ENCODE measurements around the gene LY9. TPM values are rescaled to one million over a fixed set of nuclear protein-coding genes. Genes with fewer than 3 reads are reported as not detected.

Gene LY9
- total and polyA plus RNA-seq, 2 experiments from 2014 or later: not detected

DNA sequence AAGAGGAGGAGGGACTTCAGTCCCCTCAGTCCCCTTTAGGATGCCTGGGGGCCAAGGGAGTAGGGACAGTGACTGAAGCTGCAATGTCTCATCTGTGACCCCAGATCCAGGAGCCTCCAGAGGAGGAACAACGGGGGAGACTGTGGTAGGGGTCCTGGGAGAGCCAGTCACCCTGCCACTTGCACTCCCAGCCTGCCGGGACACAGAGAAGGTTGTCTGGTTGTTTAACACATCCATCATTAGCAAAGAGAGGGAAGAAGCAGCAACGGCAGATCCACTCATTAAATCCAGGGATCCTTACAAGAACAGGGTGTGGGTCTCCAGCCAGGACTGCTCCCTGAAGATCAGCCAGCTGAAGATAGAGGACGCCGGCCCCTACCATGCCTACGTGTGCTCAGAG is 18.3 kb downstream of the LY9 start:
- H3F3A ChIP-seq (replicated peaks; ENCODE audit: low read depth): no peaks in the 10 kb centered on the region
- peaks cover 17% of the 10 kb centered on the region; the same call in 1 of the 2 replicates for H3K9me2 ChIP-seq (ENCODE audit: insufficient read depth)
- no peak overlapping the region for H3K27ac ChIP-seq (ENCODE audit: low read depth)
- no peaks in the 10 kb centered on the region for H3K79me2 ChIP-seq (replicated peaks; ENCODE audit: insufficient read depth)
- peaks cover 27% of the 10 kb centered on the region for H3K4me1 ChIP-seq (ENCODE audit: insufficient read depth)
- H4K20me1 ChIP-seq (replicated peaks; ENCODE audit: insufficient read depth): no peaks in the 10 kb centered on the region
- no peaks in the 10 kb centered on the region for H3K36me3 Mint-ChIP-seq (ENCODE audit: low read depth)
- no peak overlapping the region for H3K27ac Mint-ChIP-seq
- peaks cover 20% of the 10 kb centered on the region for H3K4me1 Mint-ChIP-seq
- no peaks in the 10 kb centered on the region; the same call in 1 of the 2 replicates for H3K36me3 ChIP-seq (ENCODE audit: insufficient read depth)
- no peak overlapping the region for H3K4me3 Mint-ChIP-seq
- H3K27me3 Mint-ChIP-seq (ENCODE audit: insufficient read depth, low read depth, poor library complexity): peaks cover 8% of the 10 kb centered on the region
- H3K27me3 ChIP-seq (ENCODE audit: insufficient read depth): no peaks in the 10 kb centered on the region
- H3K4me3 ChIP-seq: no peak overlapping the region
- TF ChIP-seq ZNF331 (CRISPR knock-in tag; IDR thresholded peaks at IDR 0.05; ENCODE audit: low read depth): no peak
- TF ChIP-seq JUNB (IDR thresholded peaks at IDR 0.05; ENCODE audit: unreplicated experiment): no peak
- TF ChIP-seq, protein P1, sequence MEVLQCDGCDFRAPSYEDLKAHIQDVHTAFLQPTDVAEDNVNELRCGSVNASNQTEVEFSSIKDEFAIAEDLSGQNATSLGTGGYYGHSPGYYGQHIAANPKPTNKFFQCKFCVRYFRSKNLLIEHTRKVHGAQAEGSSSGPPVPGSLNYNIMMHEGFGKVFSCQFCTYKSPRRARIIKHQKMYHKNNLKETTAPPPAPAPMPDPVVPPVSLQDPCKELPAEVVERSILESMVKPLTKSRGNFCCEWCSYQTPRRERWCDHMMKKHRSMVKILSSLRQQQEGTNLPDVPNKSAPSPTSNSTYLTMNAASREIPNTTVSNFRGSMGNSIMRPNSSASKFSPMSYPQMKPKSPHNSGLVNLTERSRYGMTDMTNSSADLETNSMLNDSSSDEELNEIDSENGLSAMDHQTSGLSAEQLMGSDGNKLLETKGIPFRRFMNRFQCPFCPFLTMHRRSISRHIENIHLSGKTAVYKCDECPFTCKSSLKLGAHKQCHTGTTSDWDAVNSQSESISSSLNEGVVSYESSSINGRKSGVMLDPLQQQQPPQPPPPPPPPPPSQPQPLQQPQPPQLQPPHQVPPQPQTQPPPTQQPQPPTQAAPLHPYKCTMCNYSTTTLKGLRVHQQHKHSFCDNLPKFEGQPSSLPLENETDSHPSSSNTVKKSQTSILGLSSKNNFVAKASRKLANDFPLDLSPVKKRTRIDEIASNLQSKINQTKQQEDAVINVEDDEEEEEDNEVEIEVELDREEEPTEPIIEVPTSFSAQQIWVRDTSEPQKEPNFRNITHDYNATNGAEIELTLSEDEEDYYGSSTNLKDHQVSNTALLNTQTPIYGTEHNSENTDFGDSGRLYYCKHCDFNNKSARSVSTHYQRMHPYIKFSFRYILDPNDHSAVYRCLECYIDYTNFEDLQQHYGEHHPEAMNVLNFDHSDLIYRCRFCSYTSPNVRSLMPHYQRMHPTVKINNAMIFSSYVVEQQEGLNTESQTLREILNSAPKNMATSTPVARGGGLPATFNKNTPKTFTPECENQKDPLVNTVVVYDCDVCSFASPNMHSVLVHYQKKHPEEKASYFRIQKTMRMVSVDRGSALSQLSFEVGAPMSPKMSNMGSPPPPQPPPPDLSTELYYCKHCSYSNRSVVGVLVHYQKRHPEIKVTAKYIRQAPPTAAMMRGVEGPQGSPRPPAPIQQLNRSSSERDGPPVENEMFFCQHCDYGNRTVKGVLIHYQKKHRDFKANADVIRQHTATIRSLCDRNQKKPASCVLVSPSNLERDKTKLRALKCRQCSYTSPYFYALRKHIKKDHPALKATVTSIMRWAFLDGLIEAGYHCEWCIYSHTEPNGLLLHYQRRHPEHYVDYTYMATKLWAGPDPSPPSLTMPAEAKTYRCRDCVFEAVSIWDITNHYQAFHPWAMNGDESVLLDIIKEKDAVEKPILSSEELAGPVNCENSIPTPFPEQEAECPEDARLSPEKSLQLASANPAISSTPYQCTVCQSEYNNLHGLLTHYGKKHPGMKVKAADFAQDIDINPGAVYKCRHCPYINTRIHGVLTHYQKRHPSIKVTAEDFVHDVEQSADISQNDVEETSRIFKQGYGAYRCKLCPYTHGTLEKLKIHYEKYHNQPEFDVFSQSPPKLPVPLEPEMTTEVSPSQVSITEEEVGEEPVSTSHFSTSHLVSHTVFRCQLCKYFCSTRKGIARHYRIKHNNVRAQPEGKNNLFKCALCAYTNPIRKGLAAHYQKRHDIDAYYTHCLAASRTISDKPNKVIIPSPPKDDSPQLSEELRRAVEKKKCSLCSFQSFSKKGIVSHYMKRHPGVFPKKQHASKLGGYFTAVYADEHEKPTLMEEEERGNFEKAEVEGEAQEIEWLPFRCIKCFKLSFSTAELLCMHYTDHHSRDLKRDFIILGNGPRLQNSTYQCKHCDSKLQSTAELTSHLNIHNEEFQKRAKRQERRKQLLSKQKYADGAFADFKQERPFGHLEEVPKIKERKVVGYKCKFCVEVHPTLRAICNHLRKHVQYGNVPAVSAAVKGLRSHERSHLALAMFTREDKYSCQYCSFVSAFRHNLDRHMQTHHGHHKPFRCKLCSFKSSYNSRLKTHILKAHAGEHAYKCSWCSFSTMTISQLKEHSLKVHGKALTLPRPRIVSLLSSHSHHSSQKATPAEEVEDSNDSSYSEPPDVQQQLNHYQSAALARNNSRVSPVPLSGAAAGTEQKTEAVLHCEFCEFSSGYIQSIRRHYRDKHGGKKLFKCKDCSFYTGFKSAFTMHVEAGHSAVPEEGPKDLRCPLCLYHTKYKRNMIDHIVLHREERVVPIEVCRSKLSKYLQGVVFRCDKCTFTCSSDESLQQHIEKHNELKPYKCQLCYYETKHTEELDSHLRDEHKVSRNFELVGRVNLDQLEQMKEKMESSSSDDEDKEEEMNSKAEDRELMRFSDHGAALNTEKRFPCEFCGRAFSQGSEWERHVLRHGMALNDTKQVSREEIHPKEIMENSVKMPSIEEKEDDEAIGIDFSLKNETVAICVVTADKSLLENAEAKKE (CRISPR knock-in tag; IDR thresholded peaks at IDR 0.05): no peak
- ATAC-seq (no peak), DNase-seq (ENCODE audit: low spot score) (no peak)
- H3K9me3 Mint-ChIP-seq: no peaks in the 10 kb centered on the region
- H3K4me2 ChIP-seq: no peak overlapping the region
- H2AFZ ChIP-seq: no peak overlapping the region

DNA sequence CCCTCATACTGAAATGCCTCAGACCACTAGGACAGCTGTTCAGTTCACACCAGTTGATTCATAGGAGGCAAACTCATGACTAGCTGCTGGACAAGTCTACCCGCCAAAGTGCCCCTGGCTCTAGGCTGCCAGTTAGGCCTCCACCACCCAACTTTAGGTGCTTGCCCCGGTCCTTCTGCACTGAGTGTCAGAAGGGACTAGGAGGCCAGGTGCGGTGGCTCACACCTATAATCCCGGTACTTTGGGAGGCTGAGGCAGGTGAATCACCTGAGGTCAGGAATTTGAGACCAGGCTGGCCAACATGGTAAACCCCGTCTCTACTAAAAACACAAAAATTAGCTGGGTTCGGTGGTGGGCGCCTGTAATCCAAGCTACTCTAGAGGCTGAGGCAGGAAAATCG is 18.9 kb downstream of the LY9 start:
- Histone ChIP-seq H3K27ac (ENCODE audit: low read depth) (no peak overlapping the region), H3K9me2 (ENCODE audit: insufficient read depth) (peaks cover 14% of the 10 kb centered on the region; the same call in 1 of the 2 replicates), H3K4me1 (ENCODE audit: insufficient read depth) (peaks cover 22% of the 10 kb centered on the region), H3K4me2 (no peak overlapping the region), H3K27me3 (ENCODE audit: insufficient read depth) (no peaks in the 10 kb centered on the region), H3F3A (replicated peaks; ENCODE audit: low read depth) (no peaks in the 10 kb centered on the region), H3K36me3 (ENCODE audit: insufficient read depth) (no peaks in the 10 kb centered on the region; the same call in 1 of the 2 replicates), H3K79me2 (replicated peaks; ENCODE audit: insufficient read depth) (no peaks in the 10 kb centered on the region), H3K4me3 (no peak overlapping the region), H4K20me1 (replicated peaks; ENCODE audit: insufficient read depth) (no peaks in the 10 kb centered on the region), H2AFZ (no peak overlapping the region)
- no peaks in the 10 kb centered on the region for H3K36me3 Mint-ChIP-seq (ENCODE audit: low read depth)
- H3K4me1 Mint-ChIP-seq: peaks cover 17% of the 10 kb centered on the region
- ATAC-seq: no peak
- H3K27me3 Mint-ChIP-seq (ENCODE audit: insufficient read depth, low read depth, poor library complexity): peaks cover 7% of the 10 kb centered on the region
- no peak overlapping the region for H3K4me3 Mint-ChIP-seq
- no peak overlapping the region for H3K27ac Mint-ChIP-seq
- no peaks in the 10 kb centered on the region for H3K9me3 Mint-ChIP-seq
- no peak for DNase-seq (ENCODE audit: low spot score)
- no peak for TF ChIP-seq JUNB (IDR thresholded peaks at IDR 0.05; ENCODE audit: unreplicated experiment)
- TF ChIP-seq, protein P2, sequence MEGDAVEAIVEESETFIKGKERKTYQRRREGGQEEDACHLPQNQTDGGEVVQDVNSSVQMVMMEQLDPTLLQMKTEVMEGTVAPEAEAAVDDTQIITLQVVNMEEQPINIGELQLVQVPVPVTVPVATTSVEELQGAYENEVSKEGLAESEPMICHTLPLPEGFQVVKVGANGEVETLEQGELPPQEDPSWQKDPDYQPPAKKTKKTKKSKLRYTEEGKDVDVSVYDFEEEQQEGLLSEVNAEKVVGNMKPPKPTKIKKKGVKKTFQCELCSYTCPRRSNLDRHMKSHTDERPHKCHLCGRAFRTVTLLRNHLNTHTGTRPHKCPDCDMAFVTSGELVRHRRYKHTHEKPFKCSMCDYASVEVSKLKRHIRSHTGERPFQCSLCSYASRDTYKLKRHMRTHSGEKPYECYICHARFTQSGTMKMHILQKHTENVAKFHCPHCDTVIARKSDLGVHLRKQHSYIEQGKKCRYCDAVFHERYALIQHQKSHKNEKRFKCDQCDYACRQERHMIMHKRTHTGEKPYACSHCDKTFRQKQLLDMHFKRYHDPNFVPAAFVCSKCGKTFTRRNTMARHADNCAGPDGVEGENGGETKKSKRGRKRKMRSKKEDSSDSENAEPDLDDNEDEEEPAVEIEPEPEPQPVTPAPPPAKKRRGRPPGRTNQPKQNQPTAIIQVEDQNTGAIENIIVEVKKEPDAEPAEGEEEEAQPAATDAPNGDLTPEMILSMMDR (conservative IDR thresholded peaks at IDR 0.05; ENCODE audit: low read depth in 2 of 2): no peak
- TF ChIP-seq EZH2phosphoT487 (IDR thresholded peaks at IDR 0.05; ENCODE audit: unreplicated experiment): no peak

Data from GM23338 (cell line).